Caco-2 (cell line): ENCODE results near the gene PADI2. TPM values are rescaled to one million over a fixed set of nuclear protein-coding genes. Genes with fewer than 3 reads are reported as not detected.

Source experiments
- BruUV-seq: library from RNA; stranded (reverse); fragments of 400-500 nt; replicated peaks from 2 replicates; lab custom pipeline; 2021; lab: Mats Ljungman, UMichigan
- CTCF ChIA-PET: fragments of 300-600 bp; sonication (Branson Sonifier 250); formaldehyde crosslinking; loops from one replicate; lab custom pipeline; 2022; ENCODE audit warnings: antibody characterized with exemption; lab: Charles Lee
- POLR2A ChIA-PET: fragments of 300-600 bp; sonication (Branson Sonifier 250); formaldehyde crosslinking; loops from one replicate; lab custom pipeline; 2022; ENCODE audit warnings: antibody characterized with exemption; lab: Charles Lee
- DNase-seq, 2 experiments: peaks; one replicate each; pipeline versions ENCODE4 v3.0.0 to v3.0.0-alpha.2; 2020 to 2022
- H3K27me3 ChIP-seq: replicated peaks from 2 replicates; pipeline ENCODE4 v1.6.0; 2011; ENCODE audit warnings: low read length; ENCODE audit not compliant: control insufficient read depth, insufficient read depth
- H3K36me3 ChIP-seq: 2 replicates; pipeline ENCODE4 v1.5.1; 2011; ENCODE audit warnings: low read length; ENCODE audit not compliant: control insufficient read depth, insufficient read depth
- H3K4me1 ChIP-seq: fragments of 250-450 bp; sonication (Bioruptor Pico); 2 replicates; pipeline ENCODE4 v1.5.1; 2020; ENCODE audit warnings: mild to moderate bottlenecking
- H3K4me3 ChIP-seq: 2 replicates; pipeline ENCODE4 v1.5.1; 2011; ENCODE audit warnings: low read depth, mild to moderate bottlenecking, control low read depth, low read length
- H3K9me3 ChIP-seq: fragments of 250-450 bp; sonication (Bioruptor Pico); 2 replicates; pipeline ENCODE4 v1.5.1; 2020; ENCODE audit warnings: mild to moderate bottlenecking, moderate library complexity
- H3K27ac Mint-ChIP-seq: one replicate; pipeline ENCODE4 v1.8.0; 2022; ENCODE audit warnings: mixed read lengths; ENCODE audit not compliant: unreplicated experiment
- H3K27me3 Mint-ChIP-seq: one replicate; pipeline ENCODE4 v1.8.0; 2022; ENCODE audit warnings: mixed read lengths; ENCODE audit not compliant: insufficient read depth, unreplicated experiment
- H3K36me3 Mint-ChIP-seq: one replicate; pipeline ENCODE4 v1.8.0; 2022; ENCODE audit warnings: mild to moderate bottlenecking, mixed read lengths; ENCODE audit not compliant: insufficient read depth, unreplicated experiment
- H3K4me1 Mint-ChIP-seq: one replicate; pipeline ENCODE4 v1.8.0; 2022; ENCODE audit warnings: low read depth, mixed read lengths; ENCODE audit not compliant: unreplicated experiment
- H3K4me3 Mint-ChIP-seq: one replicate; pipeline ENCODE4 v1.8.0; 2022; ENCODE audit warnings: mild to moderate bottlenecking, moderate library complexity, mixed read lengths; ENCODE audit not compliant: unreplicated experiment
- H3K9me3 Mint-ChIP-seq: one replicate; pipeline ENCODE4 v1.8.0; 2022; ENCODE audit warnings: mixed read lengths; ENCODE audit not compliant: unreplicated experiment
- intact Hi-C: fragments of 100-400 bp; cut with micrococcal nuclease; formaldehyde crosslinking; loops from one replicate; pipeline ENCODE4 v1.10.0; 2022; ENCODE audit not compliant: unreplicated experiment
- total RNA-seq: library from RNA; stranded (reverse); gene quantifications from 2 replicates; pipeline ENCODE4 v1.2.3, GENCODE V29; 2022
- TF ChIP-seq, protein P1 (sequence below), 2 experiments: fragments of 200-600 bp in 1 of 2; IDR thresholded peaks; 1 replicate in 1 of 2; 2 replicates in 1 of 2; pipeline versions ENCODE4 v1.5.1 to v1.8.0; 2011 to 2022; ENCODE audit warnings: antibody characterized with exemption in 1 of 2, control low read depth in 1 of 2, inconsistent platforms in 1 of 2, low read depth in 1 of 2, low read length in 1 of 2, mild to moderate bottlenecking in 1 of 2, moderate library complexity in 1 of 2; ENCODE audit not compliant: insufficient read depth in 1 of 2, severe bottlenecking in 1 of 2, unreplicated experiment in 1 of 2

Gene PADI2
- total RNA-seq, 1 experiment from 2014 or later = 0.73 TPM

DNA sequence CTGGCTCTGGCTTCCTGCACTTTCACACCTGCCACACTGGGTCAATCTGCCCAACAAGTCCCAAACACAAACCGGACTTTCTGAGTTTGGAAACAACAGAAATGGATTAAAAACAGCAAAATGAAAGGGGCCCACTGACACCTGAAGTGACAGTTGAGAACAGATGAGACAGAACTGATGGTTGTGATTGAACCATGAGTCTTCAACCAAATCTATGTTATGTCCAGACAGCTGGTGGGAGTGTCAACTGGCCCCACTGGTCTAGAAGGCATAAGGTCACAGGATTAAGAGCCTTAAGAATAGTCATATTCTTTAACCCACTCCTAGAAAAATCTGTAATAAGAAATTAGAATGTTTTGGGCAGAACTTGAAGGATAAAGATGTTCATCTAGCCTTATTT is 94.5 kb downstream of the PADI2 start:
- H3K9me3 ChIP-seq = no peaks in the 10 kb centered on the region
- no peaks in the 10 kb centered on the region for H3K27me3 Mint-ChIP-seq
- no TSS peak for BruUV-seq
- H3K4me1 Mint-ChIP-seq = no peaks in the 10 kb centered on the region
- CTCF ChIA-PET = no interaction called here
- POLR2A ChIA-PET = no interaction called here
- peaks cover 49% of the 10 kb centered on the region for H3K36me3 Mint-ChIP-seq
- intact Hi-C loops = no loop called here
- no peak overlapping the region for H3K4me3 Mint-ChIP-seq
- no peak overlapping the region for H3K27ac Mint-ChIP-seq
- H3K27me3 ChIP-seq = no peaks in the 10 kb centered on the region
- H3K9me3 Mint-ChIP-seq = no peaks in the 10 kb centered on the region
- TF ChIP-seq, protein P1, sequence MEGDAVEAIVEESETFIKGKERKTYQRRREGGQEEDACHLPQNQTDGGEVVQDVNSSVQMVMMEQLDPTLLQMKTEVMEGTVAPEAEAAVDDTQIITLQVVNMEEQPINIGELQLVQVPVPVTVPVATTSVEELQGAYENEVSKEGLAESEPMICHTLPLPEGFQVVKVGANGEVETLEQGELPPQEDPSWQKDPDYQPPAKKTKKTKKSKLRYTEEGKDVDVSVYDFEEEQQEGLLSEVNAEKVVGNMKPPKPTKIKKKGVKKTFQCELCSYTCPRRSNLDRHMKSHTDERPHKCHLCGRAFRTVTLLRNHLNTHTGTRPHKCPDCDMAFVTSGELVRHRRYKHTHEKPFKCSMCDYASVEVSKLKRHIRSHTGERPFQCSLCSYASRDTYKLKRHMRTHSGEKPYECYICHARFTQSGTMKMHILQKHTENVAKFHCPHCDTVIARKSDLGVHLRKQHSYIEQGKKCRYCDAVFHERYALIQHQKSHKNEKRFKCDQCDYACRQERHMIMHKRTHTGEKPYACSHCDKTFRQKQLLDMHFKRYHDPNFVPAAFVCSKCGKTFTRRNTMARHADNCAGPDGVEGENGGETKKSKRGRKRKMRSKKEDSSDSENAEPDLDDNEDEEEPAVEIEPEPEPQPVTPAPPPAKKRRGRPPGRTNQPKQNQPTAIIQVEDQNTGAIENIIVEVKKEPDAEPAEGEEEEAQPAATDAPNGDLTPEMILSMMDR (IDR thresholded peaks at IDR 0.05; ENCODE audit: insufficient read depth in 1 of 2, low read depth in 1 of 2, low read length in 1 of 2, severe bottlenecking in 1 of 2, unreplicated experiment in 1 of 2) = no peak
- no peaks in the 10 kb centered on the region for H3K4me1 ChIP-seq
- peaks cover 1% of the 10 kb centered on the region for H3K36me3 ChIP-seq
- DNase-seq = no peak
- no peak overlapping the region for H3K4me3 ChIP-seq

DNA sequence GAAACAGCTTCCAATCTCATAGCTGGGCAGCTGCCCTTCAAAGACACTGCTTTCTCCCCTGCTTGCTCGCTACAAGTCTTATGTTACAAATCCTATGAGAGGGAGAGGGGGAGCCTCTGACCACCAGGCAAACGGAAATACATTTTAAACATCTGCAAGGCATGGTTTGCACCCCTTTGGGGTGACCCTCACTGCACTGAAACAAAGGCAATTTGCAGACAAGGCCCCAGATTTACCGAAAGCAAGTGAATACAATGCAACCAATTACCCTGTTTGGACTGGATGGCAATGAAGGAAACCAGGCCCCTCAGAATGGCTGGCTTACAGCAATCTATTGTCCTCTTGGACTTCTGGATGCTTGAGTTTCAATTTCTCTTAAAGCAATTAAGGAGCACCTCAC is 95.7 kb downstream of the PADI2 start:
- H3K9me3 Mint-ChIP-seq = no peaks in the 10 kb centered on the region
- peaks cover 1% of the 10 kb centered on the region for H3K36me3 ChIP-seq

DNA sequence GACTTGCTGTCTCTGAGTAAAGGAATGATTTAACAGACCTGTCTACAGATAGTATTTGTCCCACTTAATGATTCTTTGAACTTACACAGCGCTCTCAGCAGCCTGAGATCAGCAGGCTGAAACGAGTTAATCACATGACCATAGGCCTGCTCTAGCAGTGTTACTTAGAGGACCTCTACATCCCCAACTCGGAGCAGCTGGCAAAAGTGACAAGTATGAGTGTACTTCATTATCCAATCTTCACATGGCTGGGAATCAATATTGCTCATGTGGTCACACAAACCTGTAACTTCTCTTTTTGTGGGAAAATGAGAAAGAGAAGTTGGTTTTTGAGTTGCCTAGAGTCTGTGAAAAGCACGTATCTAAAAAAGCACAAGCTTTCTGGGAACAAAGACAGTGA is 96.1 kb downstream of the PADI2 start:
- no TSS peak for BruUV-seq
- Mint-ChIP-seq H3K4me1 (no peaks in the 10 kb centered on the region), H3K27ac (no peak overlapping the region), H3K36me3 (peaks cover 44% of the 10 kb centered on the region), H3K27me3 (no peaks in the 10 kb centered on the region), H3K9me3 (no peaks in the 10 kb centered on the region), H3K4me3 (no peak overlapping the region)
- Histone ChIP-seq H3K27me3 (no peaks in the 10 kb centered on the region), H3K36me3 (peaks cover 1% of the 10 kb centered on the region), H3K4me1 (no peaks in the 10 kb centered on the region), H3K4me3 (no peak overlapping the region), H3K9me3 (no peaks in the 10 kb centered on the region)
- CTCF ChIA-PET = no interaction called here
- TF ChIP-seq, protein P1 (IDR thresholded peaks at IDR 0.05; ENCODE audit: insufficient read depth in 1 of 2, low read depth in 1 of 2, low read length in 1 of 2, severe bottlenecking in 1 of 2, unreplicated experiment in 1 of 2) = no peak
- DNase-seq = no peak
- POLR2A ChIA-PET = no interaction called here
- intact Hi-C loops = no loop called here

More for the DNA sequence above, 95.7 kb downstream of the PADI2 start:
- DNase-seq = no peak
- no peaks in the 10 kb centered on the region for H3K27me3 Mint-ChIP-seq
- intact Hi-C loops = no loop called here
- POLR2A ChIA-PET = no interaction called here
- Histone ChIP-seq H3K4me1 (no peaks in the 10 kb centered on the region), H3K4me3 (no peak overlapping the region), H3K9me3 (no peaks in the 10 kb centered on the region), H3K27me3 (no peaks in the 10 kb centered on the region)
- H3K4me1 Mint-ChIP-seq = no peaks in the 10 kb centered on the region
- BruUV-seq = no TSS peak
- TF ChIP-seq, protein P1 (IDR thresholded peaks at IDR 0.05; ENCODE audit: insufficient read depth in 1 of 2, low read depth in 1 of 2, low read length in 1 of 2, severe bottlenecking in 1 of 2, unreplicated experiment in 1 of 2) = no peak
- H3K36me3 Mint-ChIP-seq = peaks cover 49% of the 10 kb centered on the region
- CTCF ChIA-PET = no interaction called here
- H3K4me3 Mint-ChIP-seq = no peak overlapping the region
- H3K27ac Mint-ChIP-seq = no peak overlapping the region
